NCI-H2029 treated with DMSO at 0.1 percent for 48 hours (cell line): ENCODE results near the gene SNAP23.
"Not testable (repeated sequence)": the region's sequence is repeated elsewhere in the genome, so short reads cannot be mapped to it uniquely, and the experiment has no call there.

Source experiments
- DNase-seq: peaks from one replicate; lab custom pipeline; 2025; lab: John Stamatoyannopoulos, UW

SNAP23 gene

GRCh38 chr15:42498212-42499068, 3.0 kb downstream of the SNAP23 start:
- no peak for DNase-seq

GRCh38 chr15:42499858-42500609, 4.6 kb downstream of the SNAP23 start:
- no peak for DNase-seq

- no peak for DNase-seq
These were observed 7.0 kb downstream of the SNAP23 start for GRCh38 chr15:42502477-42502876.

GRCh38 chr15:42503825-42504224, 8.4 kb downstream of the SNAP23 start:
- DNase-seq = no peak

GRCh38 chr15:42504631-42505030, 9.2 kb downstream of the SNAP23 start:
- DNase-seq = no peak

- no peak for DNase-seq
These were observed 12.1 kb downstream of the SNAP23 start for GRCh38 chr15:42507514-42507913.

- no peak for DNase-seq
These were observed 12.8 kb downstream of the SNAP23 start for GRCh38 chr15:42508263-42508690.

- no peak for DNase-seq
These were observed 15.0 kb downstream of the SNAP23 start for GRCh38 chr15:42510258-42511006.

GRCh38 chr15:42511007-42511391, 15.6 kb downstream of the SNAP23 start:
- DNase-seq = no peak

GRCh38 chr15:42523331-42523730, 27.9 kb downstream of the SNAP23 start:
- no peak for DNase-seq

GRCh38 chr15:42528970-42529369, 33.5 kb downstream of the SNAP23 start:
- DNase-seq = no peak

- no peak for DNase-seq
These were observed 37.8 kb downstream of the SNAP23 start for GRCh38 chr15:42533246-42533645.

GRCh38 chr15:42544853-42545629, 49.6 kb downstream of the SNAP23 start:
- DNase-seq = no peak

GRCh38 chr15:42547918-42548248, 52.4 kb downstream of the SNAP23 start:
- no peak for DNase-seq

- no peak for DNase-seq
These were observed 53.0 kb downstream of the SNAP23 start, which contains the start of the genes HAUS2 and LRRC57 for GRCh38 chr15:42548249-42549031. TSS of gene HAUS2 (plus strand) at chr15:42548838. CDS start at chr15:42548873, 35 bp downstream. TSS of gene LRRC57 (minus strand) at chr15:42548793. CDS start at chr15:42548434, 359 bp downstream.

- no peak for DNase-seq
These were observed 53.6 kb downstream of the SNAP23 start for GRCh38 chr15:42549032-42549491.

GRCh38 chr15:42549741-42550392, 54.4 kb downstream of the SNAP23 start:
- DNase-seq = no peak

GRCh38 chr15:42553554-42553953, 58.1 kb downstream of the SNAP23 start:
- DNase-seq = no peak

- not testable (repeated sequence) for DNase-seq
These were observed 61.2 kb downstream of the SNAP23 start for GRCh38 chr15:42556550-42557207.

GRCh38 chr15:42558739-42559138, 63.3 kb downstream of the SNAP23 start:
- no peak for DNase-seq
